IPS DF 6.9 (cell line): ENCODE data around the gene KEL.
"Not testable (repeated sequence)": the region's sequence is repeated elsewhere in the genome, so short reads cannot be mapped to it uniquely, and the experiment has no call there.

Source experiments
- DNase-seq: peaks from one replicate; pipeline ENCODE4 v3.0.0-alpha.2; 2013; ENCODE audit warnings: low read depth, low spot score
- H3K27ac ChIP-seq: one replicate; pipeline ENCODE4 v1.5.1; 2013; ENCODE audit warnings: low read length, control low read depth
- H3K27me3 ChIP-seq: 2 replicates; pipeline ENCODE4 v1.6.1; 2013; ENCODE audit warnings: mild to moderate bottlenecking, low read length; ENCODE audit not compliant: control insufficient read depth, insufficient read depth
- H3K36me3 ChIP-seq: 2 replicates; pipeline ENCODE4 v1.6.1; 2013; ENCODE audit warnings: low read length; ENCODE audit not compliant: control insufficient read depth, insufficient read depth
- H3K4me1 ChIP-seq: 2 replicates; pipeline ENCODE4 v1.6.1; 2013; ENCODE audit warnings: low read length; ENCODE audit not compliant: control insufficient read depth, insufficient read depth
- H3K4me3 ChIP-seq: 2 replicates; pipeline ENCODE4 v1.5.1; 2013; ENCODE audit warnings: mild to moderate bottlenecking, low read length
- H3K9me3 ChIP-seq: 2 replicates; pipeline ENCODE4 v1.6.1; 2013; ENCODE audit warnings: low read length, inconsistent platforms; ENCODE audit not compliant: control insufficient read depth, insufficient read depth
- WGBS: extraction: QIAGEN DNeasy Blood & Tissue Kit; methylation state at CpG from one replicate; pipeline ENCODE4 v1.1.7; 2013; ENCODE audit warnings: mixed read lengths, missing lambda C conversion rate; ENCODE audit not compliant: insufficient read length, insufficient coverage; 5-methylcytosine and 5-hydroxymethylcytosine counted together

KEL gene

DNA sequence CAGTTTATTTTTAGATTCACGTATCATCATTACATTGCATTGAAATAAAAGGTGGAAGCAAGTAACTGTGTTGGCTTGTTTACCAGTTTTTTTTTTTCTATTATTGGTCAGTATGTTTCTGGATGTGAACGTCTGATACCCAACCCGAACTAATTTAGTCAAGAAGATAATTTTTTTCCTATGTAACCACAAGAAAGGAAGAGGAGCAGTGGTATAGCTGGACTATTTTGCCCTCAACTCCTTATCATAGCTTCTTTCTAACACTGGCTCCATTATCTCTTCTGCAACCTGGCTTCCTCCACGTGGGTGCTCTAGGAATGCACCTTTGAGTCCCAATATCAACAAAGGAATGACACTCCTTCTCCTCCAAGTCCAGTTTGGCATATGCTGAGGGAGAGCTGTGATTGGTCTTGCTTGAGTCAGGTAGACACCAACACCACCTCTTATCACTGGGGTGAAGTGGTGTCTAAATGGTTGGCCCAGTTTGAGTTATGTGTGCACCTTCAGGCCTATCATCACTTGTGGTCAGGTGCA lies 35.4 kb upstream of the KEL start:
- H3K27ac ChIP-seq = no peak overlapping the region
- no peak overlapping the region for H3K4me3 ChIP-seq
- no peaks in the 10 kb centered on the region for H3K9me3 ChIP-seq
- no peaks in the 10 kb centered on the region for H3K27me3 ChIP-seq
- no peak for DNase-seq
- no peaks in the 10 kb centered on the region for H3K36me3 ChIP-seq
- H3K4me1 ChIP-seq = no peaks in the 10 kb centered on the region
- no CpG with 5 or more reads among the region's 4 CpGs for WGBS

DNA sequence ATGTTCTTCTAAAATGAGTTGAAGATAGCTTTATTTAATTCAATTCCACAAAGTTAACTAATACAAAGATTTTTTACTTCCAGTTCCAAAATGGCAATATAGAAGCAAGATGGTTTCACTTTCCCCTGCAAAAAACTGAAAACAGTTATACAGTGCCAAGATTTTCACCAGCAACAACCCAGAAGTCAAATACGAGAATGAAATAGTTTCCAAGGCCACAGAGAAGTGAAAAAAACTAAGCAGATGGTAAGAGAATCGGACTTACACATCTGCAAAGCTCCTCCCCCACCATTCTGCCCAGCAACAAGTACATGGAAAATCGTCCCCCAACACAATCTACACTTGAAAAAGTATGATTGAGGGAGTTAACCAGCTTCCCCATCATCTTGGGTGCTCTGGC lies 30.3 kb upstream of the KEL start:
- no CpG with 5 or more reads among the region's 3 CpGs for WGBS
- H3K27ac ChIP-seq = no peak overlapping the region

DNA sequence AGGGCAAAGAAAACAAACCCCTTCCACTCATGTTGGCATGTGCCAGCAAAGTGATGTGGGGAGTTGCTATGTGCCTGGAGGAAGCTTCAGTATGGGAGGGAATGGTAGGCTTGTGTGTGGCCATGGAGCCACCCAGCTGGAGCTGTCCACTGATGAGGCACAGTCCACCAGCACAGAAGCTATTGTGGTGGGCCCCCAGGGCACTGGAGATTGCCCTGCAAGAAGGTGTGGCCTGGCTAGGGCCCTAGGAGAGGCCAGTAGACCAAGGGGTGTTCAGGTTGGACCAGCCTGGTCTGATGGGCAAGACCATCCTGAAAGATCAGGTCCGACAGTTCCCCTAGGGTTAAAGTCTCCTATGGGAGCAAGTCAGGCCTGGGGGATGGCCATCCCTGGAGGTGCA lies 22.1 kb upstream of the KEL start:
- WGBS = no CpG with 5 or more reads among the region's 1 CpG
- DNase-seq = no peak
- no peak overlapping the region for H3K4me3 ChIP-seq

More for the DNA sequence above, 30.3 kb upstream of the KEL start:
- Histone ChIP-seq H3K4me3 (no peak overlapping the region), H3K4me1 (no peaks in the 10 kb centered on the region), H3K27me3 (no peaks in the 10 kb centered on the region), H3K36me3 (no peaks in the 10 kb centered on the region), H3K9me3 (no peaks in the 10 kb centered on the region)
- DNase-seq = no peak

DNA sequence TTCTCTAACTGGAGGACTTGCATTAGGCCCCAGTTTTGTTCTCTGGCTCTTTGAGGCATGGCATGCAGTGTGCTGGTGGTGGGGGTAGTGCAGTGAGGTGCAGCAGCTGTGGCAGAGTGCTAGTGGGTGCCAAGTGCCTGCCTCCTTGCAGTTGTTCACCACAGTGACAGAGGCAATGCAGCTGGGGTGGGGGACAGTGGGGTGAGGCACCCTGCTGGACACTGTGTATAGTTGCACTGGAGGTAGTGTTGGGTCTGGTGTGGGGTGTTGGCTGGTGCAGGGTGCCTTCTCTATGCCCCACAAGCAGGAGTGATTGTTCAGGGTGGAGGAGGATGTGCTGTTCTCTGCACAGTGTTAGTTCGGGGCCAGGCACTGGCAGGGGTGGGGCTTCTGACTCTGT lies 21.7 kb upstream of the KEL start:
- no peaks in the 10 kb centered on the region for H3K36me3 ChIP-seq
- H3K4me1 ChIP-seq = no peaks in the 10 kb centered on the region
- no peak overlapping the region for H3K27ac ChIP-seq
- H3K4me3 ChIP-seq = no peak overlapping the region
- no peaks in the 10 kb centered on the region for H3K9me3 ChIP-seq
- no peak for DNase-seq
- no peaks in the 10 kb centered on the region for H3K27me3 ChIP-seq
- no CpG with 5 or more reads among the region's 1 CpG for WGBS

More for the DNA sequence above, 22.1 kb upstream of the KEL start:
- no peaks in the 10 kb centered on the region for H3K27me3 ChIP-seq
- H3K27ac ChIP-seq = no peak overlapping the region
- H3K4me1 ChIP-seq = no peaks in the 10 kb centered on the region
- H3K36me3 ChIP-seq = no peaks in the 10 kb centered on the region
- no peaks in the 10 kb centered on the region for H3K9me3 ChIP-seq

DNA sequence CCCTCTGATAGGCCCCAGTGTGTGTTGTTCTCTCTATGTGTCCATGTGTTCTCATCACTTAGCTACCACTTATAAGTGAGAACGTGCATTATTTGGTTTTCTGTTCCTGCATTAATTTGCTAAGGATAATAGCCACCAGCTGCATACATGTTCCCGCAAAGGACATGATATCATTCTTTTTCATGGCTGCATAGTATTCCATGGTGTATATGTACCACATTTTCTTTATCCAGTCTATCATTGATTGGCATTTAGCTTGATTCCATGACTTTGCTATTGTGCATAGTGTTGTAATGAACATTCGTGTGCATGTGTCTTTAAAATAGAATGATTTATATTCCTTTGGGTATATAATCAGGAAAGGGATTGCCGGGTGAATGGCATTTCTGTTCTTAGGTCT lies 16.2 kb upstream of the KEL start:
- H3K27me3 ChIP-seq, H3K4me1 ChIP-seq, H3K9me3 ChIP-seq, H3K4me3 ChIP-seq, H3K27ac ChIP-seq, DNase-seq, H3K36me3 ChIP-seq: not testable (repeated sequence)
- WGBS = no CpG with 5 or more reads among the region's 4 CpGs

DNA sequence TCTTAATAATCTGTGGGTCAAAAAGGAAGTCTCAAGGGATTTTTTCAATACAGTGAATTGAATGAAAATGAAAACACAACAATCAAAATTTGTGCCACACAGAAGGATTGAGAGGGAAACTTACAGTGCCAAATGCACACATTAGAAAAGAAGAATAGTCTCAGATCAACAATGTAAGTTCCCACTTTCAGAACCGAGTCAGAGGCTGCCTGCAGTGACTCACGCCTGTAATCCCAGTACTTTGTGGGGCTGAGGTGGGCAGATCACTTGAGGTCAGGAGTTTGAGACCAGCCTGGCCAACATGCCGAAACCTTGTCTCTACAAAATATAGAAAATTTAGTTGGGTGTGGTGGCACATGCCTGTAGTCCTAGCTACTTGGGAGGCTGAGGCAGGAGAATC lies 12.5 kb upstream of the KEL start:
- Histone ChIP-seq H3K4me3 (no peak overlapping the region), H3K4me1 (no peaks in the 10 kb centered on the region), H3K36me3 (no peaks in the 10 kb centered on the region), H3K9me3 (no peaks in the 10 kb centered on the region), H3K27me3 (no peaks in the 10 kb centered on the region), H3K27ac (no peak overlapping the region)
- no CpG with 5 or more reads among the region's 3 CpGs for WGBS
- DNase-seq = no peak

DNA sequence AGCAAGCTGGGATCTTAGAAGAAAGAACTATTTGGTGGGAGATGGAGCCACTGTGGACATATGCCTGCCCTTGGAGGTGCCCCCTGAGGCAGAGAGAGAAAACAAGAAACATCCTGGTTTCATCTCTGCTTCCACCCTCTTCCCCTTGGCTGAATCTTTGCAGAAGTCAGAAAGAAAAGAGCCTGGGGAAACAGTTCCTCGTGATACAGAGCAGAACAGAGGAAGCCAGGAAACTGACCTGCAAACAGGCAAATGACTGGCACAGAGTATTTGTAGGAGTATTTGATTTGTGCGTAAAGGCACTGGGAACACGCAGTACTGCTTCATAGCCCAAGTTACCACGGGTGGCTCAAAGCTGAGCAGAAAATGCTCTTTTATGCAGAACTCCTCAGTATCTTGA lies 7.0 kb upstream of the KEL start:
- no peaks in the 10 kb centered on the region for H3K27me3 ChIP-seq
- no peaks in the 10 kb centered on the region for H3K9me3 ChIP-seq
- no peaks in the 10 kb centered on the region for H3K4me1 ChIP-seq
- H3K4me3 ChIP-seq = no peak overlapping the region
- no peak overlapping the region for H3K27ac ChIP-seq
- H3K36me3 ChIP-seq = no peaks in the 10 kb centered on the region
- WGBS = no CpG with 5 or more reads among the region's 4 CpGs
- DNase-seq = no peak

DNA sequence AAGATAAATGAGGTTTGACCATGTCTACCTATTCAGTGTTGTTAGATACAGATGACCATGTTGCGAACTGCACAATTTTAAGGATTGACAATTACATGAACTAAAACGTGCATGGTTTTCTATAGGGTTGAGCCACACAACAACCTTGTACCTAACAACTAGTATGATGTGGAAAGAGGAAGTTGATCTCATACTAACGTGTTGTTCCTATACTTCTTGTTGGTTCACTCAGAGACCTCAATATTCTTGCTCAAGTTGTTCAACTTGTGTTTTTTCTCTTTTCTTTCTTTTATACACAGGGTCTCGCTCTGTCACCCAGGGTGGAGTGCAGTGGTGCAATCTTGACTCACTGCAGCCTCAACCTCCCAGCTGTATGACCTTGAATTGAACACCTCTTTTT lies 6.1 kb upstream of the KEL start:
- WGBS = no CpG with 5 or more reads among the region's 4 CpGs

DNA sequence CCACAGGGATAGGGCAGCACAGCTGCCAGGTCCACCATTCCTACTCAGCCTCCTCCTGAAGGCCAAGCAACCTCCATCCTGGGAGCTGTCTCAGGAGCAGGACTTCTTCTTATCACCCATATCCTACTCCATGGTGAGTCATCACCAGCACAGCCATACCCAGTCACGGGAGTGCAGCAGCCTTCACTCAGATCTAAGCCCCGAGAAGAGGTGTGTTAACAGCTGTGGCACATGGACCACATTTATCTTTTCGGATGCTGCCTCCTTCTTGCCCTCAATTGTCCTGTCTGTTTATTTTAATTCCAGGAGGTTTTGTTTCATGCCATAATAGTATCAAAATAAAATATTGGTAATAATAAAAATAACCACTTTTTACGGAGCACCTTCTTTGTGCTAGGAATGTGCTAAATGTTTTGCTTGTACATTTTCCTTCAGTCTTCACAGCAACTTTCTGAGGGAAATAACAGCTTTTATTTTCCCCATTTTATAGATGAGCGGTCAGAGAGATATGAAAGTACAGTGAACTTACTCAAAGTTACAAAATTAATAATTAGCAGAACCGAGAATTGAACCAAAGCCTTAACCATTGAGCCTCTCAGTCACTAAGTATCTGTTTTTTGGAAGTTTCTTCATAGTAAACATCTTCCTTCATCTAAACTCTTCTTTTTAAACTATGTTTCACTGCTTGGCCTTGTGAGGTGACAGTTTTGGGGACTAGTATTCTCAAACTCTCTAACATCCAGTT lies 2.5 kb upstream of the KEL start:
- Histone ChIP-seq H3K9me3 (no peaks in the 10 kb centered on the region), H3K36me3 (no peaks in the 10 kb centered on the region), H3K27me3 (no peaks in the 10 kb centered on the region), H3K4me1 (peaks cover 4% of the 10 kb centered on the region; the same call in 1 of the 2 replicates), H3K27ac (no peak overlapping the region), H3K4me3 (no peak overlapping the region)
- WGBS = no CpG with 5 or more reads among the region's 6 CpGs
- DNase-seq = no peak

More for the DNA sequence above, 6.1 kb upstream of the KEL start:
- Histone ChIP-seq H3K36me3 (no peaks in the 10 kb centered on the region), H3K4me3 (no peak overlapping the region), H3K27me3 (no peaks in the 10 kb centered on the region), H3K9me3 (no peaks in the 10 kb centered on the region), H3K27ac (no peak overlapping the region), H3K4me1 (no peaks in the 10 kb centered on the region)
- no peak for DNase-seq

DNA sequence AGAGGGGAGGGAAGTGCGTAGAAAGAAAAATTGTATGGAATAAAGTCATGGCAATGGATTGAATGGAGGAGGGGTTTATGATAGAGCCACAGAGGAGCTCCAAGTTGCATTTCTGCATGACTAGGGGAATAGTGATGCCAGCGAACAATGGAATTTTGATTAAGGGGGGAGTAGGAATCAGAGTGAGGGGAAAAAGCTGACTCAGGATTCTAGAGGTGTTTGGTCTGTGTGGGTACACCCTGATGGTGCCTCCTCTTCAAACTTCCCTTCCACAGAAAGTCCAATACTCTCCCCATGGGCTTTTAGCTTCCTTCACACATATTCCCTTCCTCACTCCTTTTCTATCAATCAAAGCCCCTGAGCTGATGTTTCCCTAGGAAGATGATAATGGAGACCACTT lies 1.8 kb upstream of the KEL start:
- Histone ChIP-seq H3K4me1 (peaks cover 4% of the 10 kb centered on the region; the same call in 1 of the 2 replicates), H3K27me3 (no peaks in the 10 kb centered on the region), H3K9me3 (no peaks in the 10 kb centered on the region), H3K4me3 (no peak overlapping the region), H3K36me3 (no peaks in the 10 kb centered on the region), H3K27ac (no peak overlapping the region)
- DNase-seq = no peak
- 100% methylated on average over 1 of the region's 2 CpGs for WGBS

DNA sequence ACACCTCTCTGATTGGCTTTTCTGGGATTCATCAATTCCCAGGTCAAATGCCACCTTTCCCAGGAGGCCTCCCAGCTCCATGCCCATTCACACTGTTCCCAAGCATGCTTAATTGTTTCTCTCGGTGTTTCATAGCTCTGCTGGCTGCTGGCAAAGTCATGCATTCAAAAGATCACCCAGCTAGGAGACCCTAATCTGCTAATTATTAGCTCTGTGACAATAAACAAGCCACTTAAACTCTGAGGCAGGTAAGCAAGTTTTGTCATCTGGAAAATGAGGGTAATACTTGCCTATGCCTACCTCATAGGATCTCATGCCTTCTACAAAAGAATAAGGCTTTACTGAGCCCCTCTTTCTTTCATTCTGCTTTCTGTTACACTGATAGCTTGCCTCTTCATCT lies 828 bp upstream of the KEL start:
- no peak overlapping the region for H3K4me3 ChIP-seq
- H3K4me1 ChIP-seq = peaks cover 4% of the 10 kb centered on the region; the same call in 1 of the 2 replicates
- no peak for DNase-seq
- H3K36me3 ChIP-seq = no peaks in the 10 kb centered on the region
- WGBS = no CpG with 5 or more reads among the region's 1 CpG
- H3K27me3 ChIP-seq = no peaks in the 10 kb centered on the region
- H3K27ac ChIP-seq = no peak overlapping the region
- H3K9me3 ChIP-seq = no peaks in the 10 kb centered on the region
